SW480 (cell line): ENCODE measurements around the gene MBD6.
"Not testable (repeated sequence)": the region's sequence is repeated elsewhere in the genome, so short reads cannot be mapped to it uniquely, and the experiment has no call there.

ENCODE experiments used
- DNase-seq: peaks from one replicate; pipeline ENCODE4 v3.0.0-alpha.2; 2016; ENCODE audit warnings: low spot score

MBD6 gene

DNA sequence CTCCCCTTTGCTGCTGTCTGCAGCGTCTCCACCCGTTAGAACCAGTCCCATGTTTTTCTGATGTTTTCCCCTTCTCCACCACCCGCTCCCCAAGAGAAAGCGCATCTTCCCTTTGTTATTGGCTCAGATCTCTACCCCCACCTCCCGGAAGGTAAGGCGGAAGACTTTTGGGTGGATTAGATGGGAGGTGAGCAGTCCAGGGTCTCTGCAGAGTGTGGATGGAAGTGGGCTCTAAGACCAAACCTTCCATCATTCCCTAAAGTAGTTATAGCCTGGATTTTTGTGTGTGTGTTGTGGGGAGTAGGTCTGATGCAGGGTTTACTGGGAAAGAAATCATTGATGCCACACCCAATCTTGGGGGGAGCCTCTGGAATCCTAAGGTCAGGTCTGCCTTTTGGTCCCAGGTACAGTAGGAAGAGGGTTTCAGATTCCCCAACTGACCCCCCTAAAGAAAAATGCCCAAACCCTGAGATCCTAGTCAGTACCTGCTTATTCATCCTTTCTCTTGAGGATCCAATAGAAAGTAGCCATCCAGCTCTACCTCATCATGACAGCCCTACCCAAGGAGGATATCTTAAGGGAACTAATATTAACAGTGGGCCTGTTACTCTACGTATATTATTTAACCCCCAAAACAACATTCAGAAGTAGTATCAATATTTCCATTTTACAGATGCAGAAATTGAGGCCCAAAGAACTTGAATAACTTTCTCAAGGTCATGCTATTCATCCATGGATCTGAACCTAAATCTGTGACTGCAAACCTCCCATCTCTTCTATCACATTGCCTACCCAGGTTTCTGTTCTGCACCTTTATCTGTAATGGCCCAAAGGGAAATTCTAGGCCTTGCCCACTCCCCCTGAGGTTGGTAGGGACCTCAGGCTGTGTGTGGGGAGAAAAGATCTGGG lies 28.3 kb downstream of the MBD6 start:
- DNase-seq, result no peak

DNA sequence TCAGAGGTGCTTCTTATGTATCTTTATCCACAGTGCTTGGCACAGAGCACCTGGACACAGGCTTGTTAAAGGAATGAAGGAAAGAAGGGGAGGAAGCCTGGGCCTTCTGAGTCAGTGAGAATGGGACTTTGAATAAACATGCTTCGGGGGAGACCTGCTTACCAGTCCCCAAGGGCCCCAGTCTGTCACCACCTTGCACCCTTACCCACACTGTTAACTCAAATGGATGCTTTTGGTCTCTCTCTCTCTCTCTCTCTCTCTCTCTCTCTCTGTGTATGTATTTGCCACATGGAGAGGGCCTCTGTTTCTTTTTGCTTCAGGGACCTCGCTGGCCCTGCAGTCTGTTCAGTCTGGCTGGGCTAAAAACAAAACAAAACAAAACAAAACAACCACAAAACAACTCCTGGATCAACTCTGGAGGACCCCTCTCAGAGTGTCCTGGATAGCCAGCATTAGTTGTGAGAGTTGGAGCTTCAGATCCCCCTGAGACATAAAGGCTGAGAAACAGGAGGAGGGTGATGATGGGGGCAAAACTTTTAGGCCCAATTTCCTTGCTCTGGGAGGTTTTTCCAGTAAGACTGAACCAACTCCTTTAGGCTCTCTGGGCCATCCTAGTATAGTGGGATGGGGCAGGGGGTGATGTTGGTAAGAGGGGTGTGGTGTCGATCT lies 29.1 kb downstream of the MBD6 start:
- no peak for DNase-seq

DNA sequence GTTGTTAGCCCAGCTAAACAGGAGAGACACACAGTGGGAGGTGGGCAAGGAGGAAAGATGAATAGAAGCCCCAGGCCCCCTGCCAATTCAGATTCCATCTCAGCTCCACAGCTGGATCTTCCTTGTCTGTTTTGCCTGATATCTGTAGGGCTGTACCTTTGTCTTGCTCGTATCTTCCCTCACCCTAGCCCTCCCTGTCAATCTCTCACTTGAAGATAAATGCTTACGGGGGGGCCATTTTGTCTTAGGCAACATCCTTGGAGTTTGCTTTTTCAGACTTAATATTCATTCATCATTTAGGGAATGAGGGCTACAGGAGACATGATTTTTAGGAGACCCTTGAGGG lies 29.7 kb downstream of the MBD6 start:
- no peak for DNase-seq

DNA sequence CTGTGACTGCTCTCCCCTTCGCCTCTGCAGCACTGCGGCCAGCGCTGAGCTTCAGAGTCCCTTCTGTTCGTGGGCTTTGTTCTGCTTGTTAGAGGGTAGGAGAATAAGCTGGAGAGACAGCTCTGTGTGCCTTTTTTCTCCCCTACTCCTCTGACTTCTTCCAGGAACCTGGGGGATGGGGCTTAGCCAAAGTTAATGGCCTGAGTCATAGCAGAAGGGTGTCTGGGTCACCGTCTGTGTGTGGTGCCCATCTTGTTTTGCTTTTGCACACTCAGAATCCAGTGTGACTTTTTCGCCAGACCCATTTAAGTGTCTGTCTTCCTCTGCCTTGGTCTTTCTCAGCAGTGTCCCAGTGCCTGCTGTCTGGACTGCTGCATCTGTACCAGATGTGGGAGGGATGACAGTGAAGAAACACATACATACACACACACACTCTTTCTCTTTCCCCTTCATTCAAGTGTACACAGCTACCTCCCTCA lies 30.2 kb downstream of the MBD6 start:
- DNase-seq, result no peak

DNA sequence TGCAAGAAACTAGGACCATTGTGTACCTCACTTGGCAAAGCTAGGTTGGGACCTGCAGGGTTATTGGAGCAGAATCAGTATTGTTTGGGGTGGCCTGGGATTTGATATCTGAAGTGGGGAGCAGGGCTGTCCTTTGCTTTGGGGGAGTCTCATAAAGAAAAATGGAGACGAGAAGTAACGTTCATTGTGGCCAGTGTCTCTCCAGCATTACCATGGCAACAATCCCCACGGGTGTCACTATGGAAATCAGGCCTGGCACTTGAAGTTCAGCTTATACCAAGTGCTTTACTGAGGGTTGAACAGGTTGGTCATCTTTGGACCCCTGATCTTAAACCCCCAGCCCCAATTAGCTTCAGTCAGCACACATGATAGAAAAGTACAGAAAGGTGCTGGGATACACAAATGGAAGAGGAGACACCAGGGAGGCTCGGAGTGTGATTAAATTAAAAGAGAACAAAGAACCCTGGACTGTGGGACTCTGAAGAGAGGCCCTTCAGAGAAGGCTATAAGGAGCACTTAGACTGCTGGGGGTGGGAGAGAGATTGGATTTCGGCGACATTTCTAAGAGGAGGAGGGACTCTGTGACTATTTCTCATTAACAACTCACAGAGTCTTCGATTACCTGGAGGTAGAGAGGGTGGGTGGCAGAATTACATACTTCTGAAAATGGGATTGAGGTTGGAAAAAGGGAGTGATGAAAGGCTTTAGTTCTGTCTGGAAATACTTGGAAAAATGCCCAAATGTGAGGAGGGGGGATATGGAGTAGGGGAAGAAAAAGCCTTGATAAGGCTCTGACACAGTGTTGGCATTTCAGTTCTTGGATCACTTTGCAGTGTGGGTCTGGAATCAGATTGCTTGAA lies 30.9 kb downstream of the MBD6 start:
- DNase-seq, result no peak

DNA sequence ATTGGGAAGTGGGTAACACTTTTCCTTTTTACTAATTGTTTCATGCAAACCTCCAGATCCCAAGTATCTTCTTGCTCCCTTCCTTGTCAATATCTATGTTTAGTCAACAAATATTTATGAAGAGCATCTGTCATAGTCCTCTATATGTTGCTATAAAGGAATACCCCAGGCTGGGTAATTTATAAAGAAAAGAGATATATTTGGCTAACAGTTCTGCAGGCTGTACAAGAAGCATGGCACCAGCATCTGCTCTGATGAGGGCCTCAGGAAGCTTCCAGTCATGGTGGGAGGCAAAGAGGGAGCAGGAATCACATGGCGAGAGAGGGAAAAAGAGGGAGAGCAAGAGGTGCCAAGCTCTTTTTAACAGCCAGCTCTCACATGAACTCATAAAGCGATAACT lies 31.8 kb downstream of the MBD6 start:
- no peak for DNase-seq

DNA sequence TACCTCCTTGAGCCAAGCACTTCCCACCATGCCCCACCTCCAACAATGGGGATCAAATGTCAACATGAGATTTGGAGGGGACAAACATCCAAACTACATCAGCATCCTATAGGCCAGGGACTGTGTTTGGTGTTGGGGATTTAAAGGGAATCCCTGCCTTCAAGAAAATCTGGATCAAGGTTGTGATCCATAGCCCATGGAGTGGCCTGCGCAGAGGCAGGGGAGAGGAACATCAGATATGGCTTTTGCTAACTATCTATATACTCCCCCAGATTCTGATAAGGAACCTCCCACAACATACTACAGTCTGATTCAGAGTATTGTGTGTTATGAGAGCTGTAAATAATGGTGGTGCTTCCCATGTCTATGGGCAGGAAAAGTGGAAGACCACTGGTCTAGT lies 32.3 kb downstream of the MBD6 start:
- no peak for DNase-seq

DNA sequence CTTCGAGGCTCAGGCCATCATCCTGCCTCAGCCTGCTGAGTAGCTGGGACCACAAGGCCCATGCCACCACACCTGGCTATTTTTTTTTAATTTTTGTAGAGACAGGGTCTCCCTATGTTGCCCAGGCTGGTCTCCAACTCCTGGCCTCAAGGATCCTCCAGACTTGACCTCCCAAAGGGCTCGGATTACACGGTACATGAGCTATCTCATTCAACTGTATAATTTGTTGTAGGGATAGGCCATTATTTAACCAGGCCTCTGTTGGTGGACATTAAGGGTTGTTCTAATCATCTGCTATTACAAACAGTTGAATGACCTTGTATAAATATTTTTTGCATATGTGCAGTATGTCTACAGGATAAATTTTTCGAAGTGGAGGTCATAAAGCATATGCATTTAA lies 36.2 kb downstream of the MBD6 start:
- DNase-seq, result no peak

DNA sequence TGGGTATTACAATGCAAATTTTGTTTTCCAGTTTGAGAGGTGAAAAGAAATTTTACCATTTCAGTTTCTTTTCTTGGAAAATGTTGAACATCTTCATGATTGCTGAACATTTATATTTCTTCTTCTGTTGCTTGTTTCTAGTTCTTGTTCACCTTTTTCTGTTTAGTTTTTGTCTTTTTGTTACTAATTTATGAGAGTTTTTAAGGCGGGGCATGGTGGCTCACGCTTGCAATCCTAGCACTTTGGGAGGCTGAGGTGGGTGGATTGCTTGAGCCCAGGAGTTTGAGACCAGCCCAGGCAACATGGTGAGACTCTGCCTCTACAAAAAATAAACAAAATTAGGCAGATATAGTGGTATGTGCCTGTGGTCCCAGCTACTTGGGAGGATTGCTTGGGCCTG lies 37.9 kb downstream of the MBD6 start:
- no peak for DNase-seq

DNA sequence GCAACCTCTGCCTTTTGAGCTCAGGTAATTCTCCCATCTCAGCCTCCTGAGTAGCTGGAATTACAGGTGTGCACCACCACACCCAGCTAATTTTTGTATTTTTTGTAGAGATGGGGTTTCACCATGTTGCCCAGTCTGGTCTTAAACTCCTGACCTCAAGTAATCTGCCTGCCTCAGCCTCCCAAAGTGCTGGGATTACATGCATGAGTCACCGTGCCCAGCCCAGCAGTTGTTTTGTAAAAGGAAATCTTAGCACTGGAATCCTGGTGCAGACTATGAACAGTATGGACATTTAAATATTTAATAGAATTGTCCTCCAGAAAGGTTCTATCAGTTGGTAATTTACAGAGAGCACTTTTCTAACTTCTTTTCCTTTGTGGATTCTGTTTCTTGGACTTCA lies 38.5 kb downstream of the MBD6 start:
- not testable (repeated sequence) for DNase-seq

DNA sequence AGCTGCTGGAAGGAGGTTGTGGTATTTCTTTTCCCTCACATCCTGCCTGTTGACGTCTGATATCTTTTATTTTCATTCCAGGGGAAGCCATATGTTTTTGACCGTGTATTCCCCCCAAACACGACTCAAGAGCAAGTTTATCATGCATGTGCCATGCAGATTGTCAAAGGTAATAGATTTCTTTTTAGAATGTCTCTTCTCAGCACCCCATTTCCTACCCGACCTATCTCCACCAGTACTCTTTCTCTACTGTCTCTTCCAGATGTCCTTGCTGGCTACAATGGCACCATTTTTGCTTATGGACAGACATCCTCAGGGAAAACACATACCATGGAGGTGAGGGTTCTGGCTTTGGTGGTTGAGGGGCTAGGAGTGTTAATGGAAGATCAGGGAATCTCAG lies 40.7 kb downstream of the MBD6 start:
- DNase-seq, result no peak

DNA sequence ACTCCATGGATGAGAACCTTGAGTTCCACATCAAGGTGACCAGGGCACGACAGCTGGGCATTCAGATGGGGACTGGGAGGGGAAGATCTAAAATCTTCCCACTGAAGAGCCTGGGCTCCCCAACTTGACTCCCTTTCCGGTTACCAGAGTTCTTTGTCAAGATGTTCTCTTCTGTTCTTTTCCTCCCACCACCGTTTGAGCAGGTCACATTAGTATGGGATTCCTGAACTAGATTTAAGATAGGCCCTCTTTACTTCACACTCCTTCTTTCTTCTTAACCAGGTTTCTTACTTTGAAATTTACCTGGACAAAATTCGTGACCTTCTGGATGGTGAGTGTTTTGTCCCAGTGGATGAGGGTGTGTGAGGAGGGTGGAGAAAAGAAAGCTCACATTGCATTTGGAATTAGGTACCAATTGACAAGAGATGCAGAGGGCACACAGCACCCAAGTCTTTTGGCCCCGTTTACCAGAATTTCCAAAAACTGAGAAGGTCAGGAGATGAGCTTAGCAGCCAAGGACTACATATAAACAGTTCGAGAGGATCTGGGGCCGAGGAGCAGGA lies 41.6 kb downstream of the MBD6 start:
- no peak for DNase-seq

DNA sequence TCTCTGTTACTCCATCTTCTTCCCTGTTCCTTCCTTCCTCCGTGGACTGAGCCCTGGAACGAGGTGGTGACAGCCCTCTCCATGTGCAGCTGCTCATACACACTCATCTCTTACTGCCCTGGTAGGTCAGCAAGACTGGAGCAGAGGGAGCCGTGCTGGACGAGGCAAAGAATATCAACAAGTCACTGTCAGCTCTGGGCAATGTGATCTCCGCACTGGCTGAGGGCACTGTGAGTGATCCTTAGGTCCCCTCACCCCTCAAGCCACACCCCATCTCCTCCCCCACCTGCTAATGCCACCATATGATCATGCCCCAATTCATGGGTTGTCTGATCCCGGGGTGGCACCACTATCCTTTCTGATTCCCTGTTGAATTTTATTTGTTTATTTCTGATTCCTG lies 46.2 kb downstream of the MBD6 start:
- DNase-seq, result no peak

DNA sequence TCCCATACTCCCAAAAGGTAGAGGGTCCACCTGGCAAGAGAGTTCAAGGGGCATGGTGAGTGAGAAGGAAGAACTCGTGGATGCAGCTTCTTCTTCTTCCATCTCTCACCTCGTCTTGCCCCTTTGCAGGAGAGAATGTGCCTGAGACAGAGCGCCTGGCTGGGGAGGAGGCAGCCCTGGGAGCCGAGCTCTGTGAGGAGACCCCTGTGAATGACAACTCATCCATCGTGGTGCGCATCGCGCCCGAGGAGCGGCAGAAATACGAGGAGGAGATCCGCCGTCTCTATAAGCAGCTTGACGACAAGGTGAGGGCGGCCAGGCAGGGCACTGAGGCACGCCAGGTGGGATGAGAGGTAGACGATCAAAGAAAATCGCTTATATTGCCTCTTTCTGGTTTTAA lies 47.2 kb downstream of the MBD6 start:
- DNase-seq, result no peak

DNA sequence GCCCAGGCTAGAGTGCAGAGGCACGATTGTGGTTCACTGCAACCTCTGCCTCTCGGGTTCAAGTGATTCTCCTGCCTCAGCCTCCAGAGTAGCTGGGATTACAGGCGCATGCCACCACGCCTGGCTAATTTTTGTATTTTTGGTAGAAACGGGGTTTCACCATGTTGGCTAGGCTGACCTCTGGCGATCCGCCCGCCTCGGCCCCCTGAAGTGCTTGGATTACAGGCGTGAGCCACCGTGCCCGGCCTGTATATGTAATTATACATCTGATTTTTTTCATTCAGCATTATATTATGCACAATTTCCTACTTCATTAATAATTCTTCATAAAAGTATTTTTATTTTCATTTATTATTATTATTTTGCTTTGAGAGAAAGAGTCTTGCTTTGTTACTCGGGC lies 47.8 kb downstream of the MBD6 start:
- not testable (repeated sequence) for DNase-seq

DNA sequence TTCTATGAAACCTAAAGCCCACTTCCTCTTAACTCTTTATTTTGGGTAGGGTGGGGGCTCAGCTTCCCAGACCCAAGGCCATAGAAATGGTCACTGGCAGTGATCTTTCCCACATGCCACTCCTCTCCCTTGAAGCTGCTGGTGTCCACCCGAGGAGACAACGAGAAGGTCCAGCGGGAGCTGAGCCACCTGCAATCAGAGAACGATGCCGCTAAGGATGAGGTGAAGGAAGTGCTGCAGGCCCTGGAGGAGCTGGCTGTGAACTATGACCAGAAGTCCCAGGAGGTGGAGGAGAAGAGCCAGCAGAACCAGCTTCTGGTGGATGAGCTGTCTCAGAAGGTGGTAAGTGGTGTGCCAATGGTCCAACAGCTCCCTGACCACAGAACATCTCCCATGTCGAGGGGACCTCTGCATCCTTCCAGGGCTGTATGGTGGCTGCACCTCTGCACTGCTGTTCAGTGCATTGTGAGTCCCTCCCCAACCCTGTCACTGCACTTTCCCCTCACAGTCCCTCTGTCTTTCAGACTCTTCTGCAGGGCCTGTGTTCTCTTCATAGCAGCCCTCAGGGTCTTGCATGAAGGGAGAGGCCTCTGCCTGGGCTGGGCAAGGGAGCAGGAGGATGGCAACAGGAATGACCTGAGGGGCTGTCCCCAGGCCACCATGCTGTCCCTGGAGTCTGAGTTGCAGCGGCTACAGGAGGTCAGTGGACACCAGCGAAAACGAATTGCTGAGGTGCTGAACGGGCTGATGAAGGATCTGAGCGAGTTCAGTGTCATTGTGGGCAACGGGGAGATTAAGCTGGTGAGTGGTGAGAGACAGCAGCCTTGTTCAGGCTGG lies 49.5 kb downstream of the MBD6 start:
- DNase-seq, result no peak

DNA sequence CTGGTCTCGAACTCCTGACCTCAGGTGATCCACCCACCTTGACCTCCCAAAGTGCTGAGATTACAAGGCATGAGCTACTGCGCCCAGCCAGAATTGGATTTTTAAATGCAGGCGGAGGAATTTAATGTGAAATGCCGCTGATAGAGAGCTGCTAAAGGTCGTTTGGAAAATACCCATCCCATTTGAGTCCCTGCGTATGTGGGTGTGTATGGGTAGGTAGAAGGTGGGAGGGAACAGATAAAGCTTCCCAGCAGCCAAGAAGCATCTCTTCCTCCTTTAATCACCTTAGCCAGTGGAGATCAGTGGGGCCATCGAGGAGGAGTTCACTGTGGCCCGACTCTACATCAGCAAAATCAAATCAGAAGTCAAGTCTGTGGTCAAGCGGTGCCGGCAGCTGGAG lies 52.2 kb downstream of the MBD6 start:
- DNase-seq, result no peak

DNA sequence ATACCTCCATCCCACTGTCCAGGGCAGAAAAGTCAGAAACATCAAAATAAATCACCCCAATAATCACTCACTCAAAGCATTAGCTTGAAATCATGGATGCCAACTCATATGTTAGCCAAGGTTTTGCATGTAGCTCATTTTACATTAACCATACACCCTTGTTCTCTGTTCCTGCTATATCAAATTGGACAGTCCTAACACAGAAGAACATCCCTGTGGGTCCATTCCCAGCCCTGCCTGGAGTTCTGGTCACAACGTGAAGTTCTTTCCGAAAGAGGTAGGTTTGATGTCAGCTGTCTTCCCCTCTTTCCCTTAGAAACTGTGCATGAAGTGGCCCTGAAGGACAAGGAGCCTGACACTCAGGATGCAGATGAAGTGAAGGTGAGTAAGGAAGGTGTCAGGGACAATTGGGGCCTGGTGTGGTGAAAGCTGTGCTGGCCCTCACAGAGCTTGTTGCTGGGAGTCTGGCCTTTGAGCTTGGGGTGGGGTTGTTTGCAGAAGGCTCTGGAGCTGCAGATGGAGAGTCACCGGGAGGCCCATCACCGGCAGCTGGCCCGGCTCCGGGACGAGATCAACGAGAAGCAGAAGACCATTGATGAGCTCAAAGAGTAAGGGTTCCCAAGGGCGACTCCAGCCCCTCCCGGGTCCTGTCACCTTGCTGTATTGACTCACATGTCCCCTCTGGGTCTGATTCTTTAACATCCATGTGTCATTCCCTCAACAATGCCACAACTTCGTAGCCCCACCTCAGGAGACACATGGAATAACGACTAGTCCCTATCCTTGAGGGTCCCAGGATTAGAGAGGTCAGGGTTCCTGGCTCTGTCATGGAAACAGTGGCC lies 53.4 kb downstream of the MBD6 start:
- DNase-seq, result no peak

DNA sequence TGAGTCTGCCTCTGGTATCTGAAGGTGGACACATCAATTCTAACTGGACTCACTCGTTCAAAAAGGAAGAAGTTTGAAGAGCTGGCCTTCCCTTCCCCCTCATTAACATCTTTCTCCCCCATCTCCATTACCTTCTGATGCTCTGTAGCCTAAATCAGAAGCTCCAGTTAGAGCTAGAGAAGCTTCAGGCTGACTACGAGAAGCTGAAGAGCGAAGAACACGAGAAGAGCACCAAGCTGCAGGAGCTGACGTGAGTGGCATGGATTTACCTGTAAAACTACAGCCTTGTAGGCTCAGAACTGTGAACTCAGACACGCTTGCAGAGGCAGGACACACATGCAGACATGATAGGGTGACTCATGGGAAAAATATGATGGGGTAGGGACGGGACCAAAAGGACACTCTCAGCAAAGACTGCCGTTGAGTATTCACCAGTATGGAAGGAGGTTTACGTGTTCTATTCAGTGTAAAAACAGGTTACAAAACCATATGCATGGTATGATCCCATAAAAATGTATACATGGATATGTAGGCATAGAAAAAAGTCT lies 54.1 kb downstream of the MBD6 start:
- DNase-seq, result peak; percentile 80
